Hematopoietic multipotent progenitor cell treated with erythropoietin and hydrocortisone succinate and interleukin-3 and kit ligand, for 17 days (in vitro differentiated cells): Measurements from ENCODE around the gene ATG9B.
A peak's percentile ranks its signal among the peaks of the same experiment; 100 is the strongest.

Experiments
- DNase-seq: peaks from one replicate; pipeline ENCODE4 v3.0.0-alpha.2; 2015; ENCODE audit warnings: low spot score

Gene ATG9B

DNA sequence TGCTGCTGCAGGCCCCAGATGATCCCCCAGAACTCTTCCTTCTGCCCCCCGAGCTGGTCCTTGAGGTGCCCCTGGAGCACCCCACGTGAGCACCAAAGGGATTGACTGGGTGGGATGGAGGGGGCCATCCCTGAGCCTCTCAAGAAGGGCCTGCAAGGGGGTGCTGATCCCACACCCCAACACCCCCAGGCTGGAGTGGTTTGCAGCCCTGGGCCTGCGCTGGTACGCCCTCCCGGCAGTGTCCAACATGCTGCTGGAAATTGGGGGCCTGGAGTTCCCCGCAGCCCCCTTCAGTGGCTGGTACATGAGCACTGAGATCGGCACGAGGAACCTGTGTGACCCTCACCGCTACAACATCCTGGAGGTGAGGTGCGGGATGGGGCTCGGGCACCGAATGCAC, 25.3 kb downstream of the ATG9B start:
- DNase-seq = no peak

DNA sequence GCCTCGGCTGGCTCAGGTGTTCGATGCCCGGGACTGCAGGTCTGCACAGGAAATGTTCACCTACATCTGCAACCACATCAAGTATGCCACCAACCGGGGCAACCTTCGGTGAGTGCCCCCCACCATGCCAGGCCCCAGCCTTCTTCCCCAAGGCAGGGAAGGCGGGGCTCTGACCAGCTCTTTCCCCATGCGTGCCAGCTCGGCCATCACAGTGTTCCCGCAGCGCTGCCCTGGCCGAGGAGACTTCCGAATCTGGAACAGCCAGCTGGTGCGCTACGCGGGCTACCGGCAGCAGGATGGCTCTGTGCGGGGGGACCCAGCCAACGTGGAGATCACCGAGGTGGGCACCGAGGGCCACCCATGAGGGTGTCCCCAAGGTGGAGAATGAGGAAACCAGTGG, 26.0 kb downstream of the ATG9B start:
- DNase-seq = no peak

DNA sequence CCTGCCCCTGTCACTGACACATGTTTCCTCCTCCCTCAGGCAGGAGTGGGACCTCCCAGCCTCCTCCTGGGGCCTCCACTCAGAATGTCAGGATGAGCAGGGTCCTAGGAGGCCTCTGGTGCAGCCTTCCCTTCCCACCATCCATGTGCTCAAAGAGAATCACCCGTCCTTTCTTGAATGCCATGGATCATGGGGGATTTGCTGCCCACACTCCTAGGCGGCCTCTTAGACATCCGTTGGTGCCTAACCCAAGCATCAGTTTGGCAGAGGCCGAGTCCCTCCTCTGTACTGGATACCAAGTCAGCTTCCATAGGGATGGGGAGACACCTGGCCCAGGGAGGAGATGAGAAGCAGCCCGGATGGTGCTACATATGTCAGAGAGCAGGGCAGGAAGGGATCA, 26.5 kb downstream of the ATG9B start:
- DNase-seq = no peak

DNA sequence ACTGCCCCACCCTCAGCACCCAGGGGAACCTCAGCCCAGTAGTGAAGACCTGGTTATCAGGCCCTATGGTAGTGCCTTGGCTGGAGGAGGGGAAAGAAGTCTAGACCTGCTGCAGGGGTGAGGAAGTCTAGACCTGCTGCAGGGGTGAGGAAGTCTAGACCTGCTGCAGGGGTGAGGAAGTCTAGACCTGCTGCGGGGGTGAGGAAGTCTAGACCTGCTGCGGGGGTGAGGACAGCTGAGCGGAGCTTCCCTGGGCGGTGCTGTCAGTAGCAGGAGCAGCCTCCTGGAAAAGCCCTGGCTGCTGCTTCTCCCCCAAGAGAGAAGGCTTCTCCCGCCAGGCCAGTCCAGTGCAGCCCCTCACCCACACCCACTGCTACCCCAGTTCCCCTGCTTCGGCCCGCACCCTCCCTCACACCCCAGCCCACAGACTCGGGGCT, 27.2 kb downstream of the ATG9B start:
- no peak for DNase-seq

DNA sequence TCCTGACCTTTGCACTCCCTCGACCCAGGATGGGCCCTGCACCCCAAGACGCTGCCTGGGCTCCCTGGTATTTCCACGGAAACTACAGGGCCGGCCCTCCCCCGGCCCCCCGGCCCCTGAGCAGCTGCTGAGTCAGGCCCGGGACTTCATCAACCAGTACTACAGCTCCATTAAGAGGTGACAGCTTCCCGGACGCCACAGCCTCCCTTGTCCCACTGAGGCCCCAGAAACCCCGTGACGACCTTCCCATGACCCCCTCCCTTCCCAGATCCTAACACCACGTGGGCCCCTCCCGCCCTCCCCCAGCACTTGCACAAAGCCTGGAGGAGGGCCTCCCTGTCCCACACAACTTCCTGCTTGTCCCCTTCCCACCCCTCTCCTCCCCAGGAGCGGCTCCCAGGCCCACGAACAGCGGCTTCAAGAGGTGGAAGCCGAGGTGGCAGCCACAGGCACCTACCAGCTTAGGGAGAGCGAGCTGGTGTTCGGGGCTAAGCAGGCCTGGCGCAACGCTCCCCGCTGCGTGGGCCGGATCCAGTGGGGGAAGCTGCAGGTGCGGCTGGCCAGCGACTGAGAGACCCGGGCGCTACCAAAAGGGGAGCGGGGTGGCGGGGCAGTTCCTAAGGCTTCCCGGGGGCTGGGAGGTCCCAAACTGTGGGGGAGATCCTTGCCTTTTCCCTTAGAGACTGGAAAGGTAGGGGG, 27.8 kb downstream of the ATG9B start:
- DNase-seq = no peak

DNA sequence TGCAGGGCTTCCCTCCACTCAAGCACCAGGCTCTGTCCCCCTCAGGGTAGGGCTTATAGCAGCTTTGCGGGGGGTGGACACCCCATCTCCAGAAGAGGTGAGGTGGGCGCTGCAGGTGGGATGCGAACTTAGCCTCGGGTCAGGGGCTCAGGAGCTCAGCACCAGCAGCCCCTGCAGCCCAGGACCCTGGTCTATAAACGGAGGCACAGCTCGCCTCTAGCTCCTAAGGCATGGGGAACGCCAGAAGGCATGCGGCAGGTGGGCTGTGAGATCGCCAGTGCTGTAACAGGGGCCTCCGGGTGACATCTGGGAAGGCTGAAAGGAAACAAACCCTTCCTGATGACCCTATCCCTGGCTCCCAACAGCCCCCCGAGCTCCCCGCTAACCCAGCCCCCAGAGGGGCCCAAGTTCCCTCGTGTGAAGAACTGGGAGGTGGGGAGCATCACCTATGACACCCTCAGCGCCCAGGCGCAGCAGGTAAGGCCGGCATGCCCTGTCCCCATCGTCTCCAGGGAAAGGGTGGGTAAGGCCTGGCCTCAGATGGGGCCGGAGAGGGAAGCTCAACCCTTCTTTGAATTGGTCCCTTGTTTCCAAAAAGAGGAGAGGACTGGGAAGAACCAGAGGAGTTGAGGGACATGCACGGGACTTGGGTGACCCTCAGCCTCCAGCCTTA, 29.3 kb downstream of the ATG9B start:
- DNase-seq = no peak

DNA sequence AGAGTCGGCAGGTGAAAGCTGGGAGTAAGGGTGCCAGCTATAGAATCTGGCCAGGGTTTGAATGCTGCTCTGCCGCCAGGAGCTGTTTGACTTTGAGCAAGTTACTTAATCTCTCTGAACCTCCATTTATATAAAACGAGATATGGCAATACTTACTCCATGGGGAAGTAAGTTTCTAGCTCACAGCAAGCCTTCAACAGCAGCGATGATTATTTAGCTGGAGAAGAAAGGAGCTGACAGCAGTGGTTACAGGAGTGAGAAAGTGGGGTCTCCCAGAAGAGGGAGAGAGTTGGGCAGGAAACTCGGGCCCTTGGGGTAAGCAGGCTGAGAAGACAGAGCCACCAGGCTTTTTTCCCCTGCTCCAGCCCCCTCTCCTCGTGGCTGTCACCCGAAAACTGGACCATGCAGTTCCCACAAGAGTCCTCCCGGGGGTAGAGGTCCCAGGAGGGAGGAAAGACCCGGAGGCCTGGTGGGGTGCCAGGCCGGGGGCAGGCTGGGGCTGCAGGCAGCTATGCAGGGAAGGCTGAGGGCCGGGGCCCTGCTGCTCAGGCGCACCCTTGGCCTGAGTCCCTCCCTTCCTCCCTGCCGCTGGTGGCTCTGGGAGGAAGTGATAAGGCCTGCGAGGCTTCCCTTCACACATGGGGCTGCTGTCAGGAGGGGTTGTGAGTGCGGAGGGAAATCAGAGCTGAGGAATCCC, 30.0 kb downstream of the ATG9B start:
- DNase-seq = peak; percentile 33

DNA sequence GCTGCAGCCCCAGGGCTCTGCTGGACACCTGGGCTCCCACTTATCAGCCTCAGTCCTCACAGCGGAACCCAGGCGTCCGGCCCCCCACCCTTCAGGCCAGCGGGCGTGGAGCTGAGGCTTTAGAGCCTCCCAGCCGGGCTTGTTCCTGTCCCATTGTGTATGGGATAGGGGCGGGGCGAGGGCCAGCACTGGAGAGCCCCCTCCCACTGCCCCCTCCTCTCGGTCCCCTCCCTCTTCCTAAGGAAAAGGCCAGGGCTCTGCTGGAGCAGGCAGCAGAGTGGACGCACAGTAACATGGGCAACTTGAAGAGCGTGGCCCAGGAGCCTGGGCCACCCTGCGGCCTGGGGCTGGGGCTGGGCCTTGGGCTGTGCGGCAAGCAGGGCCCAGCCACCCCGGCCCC, 30.8 kb downstream of the ATG9B start:
- DNase-seq = no peak

DNA sequence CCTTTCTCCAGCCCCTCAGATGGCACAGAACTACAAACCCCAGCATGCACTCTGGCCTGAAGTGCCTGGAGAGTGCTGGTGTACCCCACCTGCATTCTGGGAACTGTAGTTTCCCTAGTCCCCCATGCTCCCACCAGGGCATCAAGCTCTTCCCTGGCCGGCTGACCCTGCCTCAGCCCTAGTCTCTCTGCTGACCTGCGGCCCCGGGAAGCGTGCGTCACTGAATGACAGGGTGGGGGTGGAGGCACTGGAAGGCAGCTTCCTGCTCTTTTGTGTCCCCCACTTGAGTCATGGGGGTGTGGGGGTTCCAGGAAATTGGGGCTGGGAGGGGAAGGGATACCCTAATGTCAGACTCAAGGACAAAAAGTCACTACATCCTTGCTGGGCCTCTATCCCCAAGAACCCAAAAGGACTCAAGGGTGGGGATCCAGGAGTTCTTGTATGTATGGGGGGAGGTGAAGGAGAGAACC, 31.4 kb downstream of the ATG9B start:
- DNase-seq = no peak

DNA sequence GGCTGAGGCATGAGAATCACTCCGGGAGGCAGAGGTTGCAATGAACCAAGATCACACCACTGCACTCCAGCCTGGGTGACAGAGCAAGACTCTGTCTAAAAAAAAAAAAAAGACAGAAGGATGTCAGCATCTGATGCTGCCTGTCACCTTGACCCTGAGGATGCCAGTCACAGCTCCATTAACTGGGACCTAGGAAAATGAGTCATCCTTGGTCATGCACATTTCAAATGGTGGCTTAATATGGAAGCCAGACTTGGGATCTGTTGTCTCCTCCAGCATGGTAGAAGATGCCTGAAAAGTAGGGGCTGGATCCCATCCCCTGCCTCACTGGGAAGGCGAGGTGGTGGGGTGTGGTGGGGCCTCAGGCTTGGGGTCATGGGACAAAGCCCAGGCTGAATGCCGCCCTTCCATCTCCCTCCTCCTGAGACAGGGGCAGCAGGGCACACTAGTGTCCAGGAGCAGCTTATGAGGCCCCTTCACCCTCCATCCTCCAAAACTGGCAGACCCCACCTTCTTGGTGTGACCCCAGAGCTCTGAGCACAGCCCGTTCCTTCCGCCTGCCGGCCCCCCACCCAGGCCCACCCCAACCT, 32.1 kb downstream of the ATG9B start:
- DNase-seq = no peak

DNA sequence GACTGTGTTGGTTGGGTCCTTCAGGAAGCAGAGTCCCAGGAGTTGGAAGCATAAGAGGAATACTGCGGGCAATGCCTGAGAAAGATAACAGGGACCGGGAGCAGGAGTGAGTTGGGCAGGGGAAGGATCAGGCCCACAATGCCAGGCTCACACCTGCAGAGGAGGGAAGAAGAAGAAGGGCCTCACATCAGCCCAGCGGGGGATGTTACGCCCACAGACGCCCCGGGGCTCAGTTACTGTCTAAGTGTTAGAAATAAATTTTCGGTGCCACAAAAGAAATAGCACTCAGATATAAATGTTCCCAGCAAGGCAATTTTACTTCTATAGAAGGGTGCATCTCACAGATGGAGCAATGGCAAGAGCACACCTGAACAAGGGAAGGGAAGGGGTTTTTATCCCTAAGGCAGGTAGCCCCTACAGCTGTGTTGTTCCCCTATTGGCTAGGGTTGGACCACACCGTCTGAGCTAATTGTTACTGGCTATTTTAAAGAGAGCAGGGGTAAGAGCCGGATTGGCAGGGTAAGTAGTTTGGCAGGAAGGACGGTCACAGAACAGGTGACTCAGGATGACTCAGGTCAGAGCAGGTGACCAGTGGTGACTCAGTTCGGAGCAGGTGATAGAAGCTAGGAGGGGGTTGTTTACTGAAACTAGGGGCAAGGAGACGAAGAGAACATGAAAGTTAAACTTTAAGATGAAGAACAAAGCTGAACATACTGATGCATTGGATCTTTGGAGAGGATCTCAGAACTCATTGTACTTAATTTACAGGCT, 33.7 kb downstream of the ATG9B start, which contains the start of gene NOS3:
TSS of gene NOS3 (plus strand) at position 602 of the 771 bp plus-strand sequence. CDS start 2,787 bp downstream, outside the sequence.
- DNase-seq = no peak

DNA sequence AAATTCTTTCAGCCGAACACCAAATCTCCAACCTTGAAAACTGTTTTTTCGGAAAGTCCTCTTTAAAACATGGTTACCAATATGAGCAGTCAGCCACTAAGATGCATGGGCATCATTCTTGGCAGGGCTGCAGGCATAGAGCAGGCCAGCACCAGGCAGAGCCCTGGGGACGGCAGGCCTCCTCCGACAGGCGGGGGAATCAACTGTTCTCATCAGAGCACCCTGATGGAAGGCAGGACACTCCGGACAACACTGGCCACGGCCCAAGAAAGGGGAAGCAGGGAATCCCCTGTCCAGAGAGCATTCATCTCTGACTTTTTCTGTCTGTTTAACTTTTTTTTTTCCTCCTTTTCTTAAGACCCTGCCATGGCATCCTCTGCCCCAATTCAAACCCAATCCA, 34.8 kb downstream of the ATG9B start:
- DNase-seq = no peak

DNA sequence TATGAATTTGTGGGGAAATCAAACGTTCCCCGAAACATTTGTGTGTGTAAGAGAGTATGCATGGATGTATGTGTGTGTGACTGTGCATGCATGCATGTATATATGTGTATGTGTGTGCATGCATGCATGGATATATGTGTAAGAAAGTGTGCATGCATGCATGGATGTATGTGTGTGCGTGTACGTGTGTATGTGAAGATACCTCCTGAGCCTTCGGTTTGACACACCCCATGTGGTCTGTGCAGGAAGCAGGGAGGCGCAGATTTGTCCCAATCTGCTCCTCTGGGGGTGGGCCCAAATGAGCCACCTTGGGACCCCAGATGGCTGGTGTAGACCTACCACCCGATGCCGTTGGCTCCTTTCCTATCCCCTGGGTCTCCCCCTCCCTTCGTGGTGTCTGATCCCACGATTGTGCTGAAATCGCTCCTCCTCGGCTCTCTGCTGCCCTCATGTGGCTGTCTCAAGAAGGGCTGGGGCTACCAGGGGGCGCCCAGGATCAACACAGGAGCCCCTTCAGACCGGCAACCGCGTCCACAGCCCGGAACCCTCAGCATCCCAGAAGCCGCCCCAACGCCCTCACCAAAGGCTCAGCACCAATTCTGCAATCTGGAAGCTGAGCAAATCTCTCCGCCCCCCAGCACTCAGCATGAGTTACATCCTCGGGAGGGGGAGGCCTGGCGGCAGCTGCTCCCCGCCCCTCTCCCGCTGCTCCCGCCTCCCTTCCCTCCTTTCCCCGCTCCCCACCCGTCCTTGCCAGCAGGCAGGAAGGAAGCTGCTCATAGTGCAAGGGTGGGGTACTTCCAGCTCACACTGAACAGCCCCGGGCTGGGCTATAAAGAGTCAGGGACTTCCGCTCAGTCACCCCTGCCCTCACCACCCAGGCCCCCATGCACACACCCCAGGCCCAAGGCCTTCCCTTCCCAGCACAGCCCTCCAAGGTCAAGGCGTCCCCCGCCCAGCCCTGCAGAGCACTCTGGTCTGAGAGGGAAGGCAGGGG, 35.8 kb downstream of the ATG9B start:
- peak; percentile 67 for DNase-seq

DNA sequence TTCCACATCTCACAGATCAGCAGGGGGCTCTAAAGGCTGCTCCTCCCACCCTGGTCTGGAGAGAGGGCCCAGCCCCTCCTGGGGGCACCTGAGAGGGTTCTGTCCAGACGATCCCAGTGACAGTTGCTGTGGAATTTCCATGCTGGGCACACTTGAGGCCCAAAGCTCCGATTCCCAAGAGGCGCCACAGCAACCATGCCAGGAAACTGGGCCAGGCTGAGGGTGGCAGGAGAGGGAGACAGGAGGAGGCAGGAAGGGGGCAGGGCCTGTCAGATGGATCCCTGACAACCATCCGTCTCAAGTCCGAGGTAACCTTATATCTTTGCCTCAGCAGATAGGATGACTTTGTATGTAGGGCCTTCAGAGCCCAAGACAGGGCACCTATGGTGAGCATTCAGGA, 37.7 kb downstream of the ATG9B start:
- no peak for DNase-seq

DNA sequence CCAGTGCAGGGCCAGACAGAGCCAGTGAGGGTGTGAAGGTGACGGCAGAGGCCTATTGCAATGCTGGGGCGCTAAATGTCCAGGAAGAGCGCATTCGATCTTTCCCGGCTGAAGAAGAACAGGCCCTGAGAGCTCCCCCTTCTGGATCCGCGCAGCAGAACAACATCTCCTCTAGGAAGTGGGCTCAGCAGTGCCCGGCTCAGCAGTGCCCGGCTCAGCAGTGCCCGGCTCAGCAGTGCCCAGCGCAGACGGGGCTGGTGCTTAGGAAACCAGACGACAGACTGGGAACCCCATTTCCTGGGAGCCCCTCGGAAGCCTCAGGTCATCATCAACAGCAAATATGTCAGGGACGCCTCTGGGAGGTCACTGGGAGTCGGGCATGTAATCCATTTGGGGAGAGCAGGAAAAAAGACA, 38.2 kb downstream of the ATG9B start:
- peak; percentile 62 for DNase-seq

DNA sequence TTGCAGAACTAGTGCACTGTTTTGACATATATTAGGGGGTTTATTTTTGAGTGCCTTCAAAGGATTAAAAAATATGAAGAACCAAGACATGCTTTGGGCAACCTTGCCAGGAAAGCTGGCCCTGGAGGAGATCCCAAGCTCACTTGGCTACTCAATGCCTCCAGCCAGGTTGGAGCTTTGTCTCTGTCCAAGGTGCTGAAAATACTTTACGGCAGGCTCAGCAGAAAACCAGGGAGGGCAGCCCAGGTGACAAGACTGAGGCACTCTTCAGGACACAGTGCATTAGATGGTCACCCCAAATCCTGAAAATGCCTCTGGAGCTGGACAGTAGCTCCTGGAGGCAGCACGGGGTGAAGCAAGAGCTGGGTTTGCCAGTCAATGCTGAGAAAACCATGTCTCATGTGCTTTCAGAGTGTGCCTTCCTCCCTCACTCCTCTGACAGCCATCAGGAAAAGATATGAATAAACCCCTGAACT, 40.4 kb downstream of the ATG9B start:
- peak; percentile 33 for DNase-seq

DNA sequence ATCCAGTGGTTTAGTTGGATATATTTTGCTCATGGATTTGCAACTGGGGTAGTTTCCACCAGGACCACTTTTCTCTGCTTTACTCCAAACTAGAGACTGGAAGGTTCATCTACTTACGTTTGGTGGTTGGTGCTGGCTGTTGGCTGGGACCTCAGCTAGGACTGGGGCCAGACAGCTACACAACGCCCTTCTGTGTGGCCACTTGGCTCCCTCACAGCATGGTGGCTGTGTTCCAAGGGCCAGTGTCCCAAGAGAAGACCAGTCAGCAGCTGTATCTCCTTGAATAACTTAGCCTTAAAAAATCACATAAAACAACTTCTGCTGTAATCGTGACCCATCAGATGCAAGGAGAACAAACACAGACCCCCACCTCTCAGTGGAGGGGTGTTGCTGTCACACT, 41.9 kb downstream of the ATG9B start:
- no peak for DNase-seq

DNA sequence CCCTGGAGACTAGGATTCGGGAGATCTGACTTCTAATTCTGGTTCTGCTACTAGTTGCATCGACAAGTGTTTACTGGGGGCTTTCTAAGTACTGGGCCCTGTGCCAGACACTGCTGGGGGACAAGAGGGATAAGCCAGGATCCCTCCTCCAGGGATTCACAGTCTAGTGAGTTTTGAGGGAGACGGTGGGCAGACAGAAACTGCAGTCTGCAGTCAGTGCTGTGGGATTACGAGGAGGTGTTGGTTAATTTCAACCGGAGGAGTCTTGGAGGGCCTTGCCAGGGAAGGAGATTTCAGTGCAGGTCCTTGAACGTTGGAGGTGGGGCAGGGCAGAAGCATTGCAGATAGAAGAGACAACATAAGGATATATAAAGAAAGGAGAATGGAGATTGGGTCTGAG, 42.6 kb downstream of the ATG9B start:
- DNase-seq = no peak

DNA sequence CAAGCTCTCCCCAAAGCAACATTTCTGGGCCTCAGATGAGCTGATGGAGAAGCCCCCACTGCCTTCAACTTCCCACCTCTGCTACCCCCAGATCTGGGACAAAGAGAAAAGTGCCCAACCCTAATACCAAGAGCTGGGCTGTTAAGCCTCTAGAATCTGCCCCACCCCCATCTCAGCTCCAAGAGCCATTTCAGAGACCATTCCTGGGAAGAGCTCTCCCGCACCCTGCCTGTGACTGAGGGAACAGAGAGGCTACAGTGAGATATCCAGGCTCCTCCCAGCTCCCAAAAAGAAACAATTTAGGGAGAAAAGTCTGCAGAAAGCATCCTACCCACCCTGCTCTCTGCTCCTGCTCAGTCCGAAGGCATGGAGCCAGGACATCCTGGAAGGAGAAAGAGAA, 43.6 kb downstream of the ATG9B start:
- DNase-seq = no peak

DNA sequence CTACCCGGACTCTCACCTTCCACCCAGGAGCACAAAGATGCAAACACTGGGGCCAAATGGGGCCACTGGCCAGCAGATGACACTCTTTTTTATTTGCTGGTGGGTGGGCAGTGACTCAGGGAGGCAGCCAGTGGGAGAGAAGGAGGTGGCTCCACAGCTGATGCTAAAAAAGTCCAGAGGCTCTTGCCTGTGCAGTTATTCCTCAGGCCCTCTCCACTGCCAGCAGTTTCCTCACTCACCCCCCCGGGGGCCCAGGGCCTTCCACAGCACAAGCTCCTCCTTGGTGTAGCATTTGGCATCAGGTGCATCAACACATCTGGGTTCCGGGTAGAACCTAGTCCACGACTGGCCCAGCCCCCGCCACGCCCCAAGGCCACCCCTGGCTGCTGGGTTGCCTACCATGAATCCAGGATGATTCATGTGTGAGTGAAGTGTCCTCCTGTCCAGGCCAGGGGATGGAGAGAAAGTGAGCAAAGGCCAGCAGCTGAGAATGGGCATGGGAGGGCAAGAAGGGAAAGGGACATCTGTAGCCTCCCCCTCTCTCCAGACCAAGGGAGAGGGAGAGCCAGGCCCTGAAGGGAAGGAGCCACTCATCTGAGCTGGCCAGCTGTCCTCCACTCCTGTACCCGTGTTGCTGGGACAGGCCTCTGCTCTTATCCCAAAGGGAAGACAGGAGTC, 44.4 kb downstream of the ATG9B start:
- DNase-seq = no peak
